ENCODE measurements around the gene NUDT13.
"Not testable (repeated sequence)": the region's sequence is repeated elsewhere in the genome, so short reads cannot be mapped to it uniquely, and the experiment has no call there.

Gene NUDT13

DNA sequence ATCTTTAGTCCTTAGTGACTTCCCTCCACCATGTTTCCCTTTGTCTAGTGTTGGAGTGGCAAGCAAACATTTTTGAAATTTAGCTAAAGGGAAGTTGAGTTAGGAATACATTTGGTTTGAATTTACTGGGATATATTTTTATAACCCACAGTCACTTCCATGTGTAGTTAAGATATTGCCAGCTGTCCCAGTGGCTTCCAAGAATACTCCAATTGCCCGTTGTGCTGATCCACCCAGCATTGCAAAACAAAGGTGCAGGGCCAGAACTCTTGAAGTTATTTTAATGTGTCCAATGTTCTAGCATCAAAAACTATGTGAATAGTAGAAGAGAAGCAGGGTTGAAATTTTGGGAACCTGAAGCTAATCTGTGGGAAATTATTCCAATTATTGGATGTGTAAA is 11.1 kb upstream of the NUDT13 start:
- no peak for DNase-seq (ENCODE audit: low spot score)

DNA sequence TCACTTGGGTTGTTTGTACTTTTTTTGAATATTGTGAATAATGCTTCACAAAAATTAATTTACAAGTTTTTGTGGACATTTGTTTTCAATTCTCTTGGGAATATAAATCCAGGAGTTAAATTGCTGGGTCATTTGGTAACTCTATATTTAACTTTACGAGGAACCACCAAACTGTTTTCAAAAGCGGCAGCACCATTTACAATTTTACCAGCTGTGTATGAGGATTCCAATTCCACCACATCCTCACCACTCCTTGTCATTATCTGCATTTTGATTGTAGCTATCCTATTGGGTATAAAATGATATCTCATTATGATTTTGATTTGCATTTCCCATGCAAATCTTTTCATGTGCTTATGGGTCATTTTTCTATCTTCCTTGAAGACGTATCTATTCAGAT is 4.0 kb upstream of the NUDT13 start:
- no peak for DNase-seq (ENCODE audit: low spot score)

DNA sequence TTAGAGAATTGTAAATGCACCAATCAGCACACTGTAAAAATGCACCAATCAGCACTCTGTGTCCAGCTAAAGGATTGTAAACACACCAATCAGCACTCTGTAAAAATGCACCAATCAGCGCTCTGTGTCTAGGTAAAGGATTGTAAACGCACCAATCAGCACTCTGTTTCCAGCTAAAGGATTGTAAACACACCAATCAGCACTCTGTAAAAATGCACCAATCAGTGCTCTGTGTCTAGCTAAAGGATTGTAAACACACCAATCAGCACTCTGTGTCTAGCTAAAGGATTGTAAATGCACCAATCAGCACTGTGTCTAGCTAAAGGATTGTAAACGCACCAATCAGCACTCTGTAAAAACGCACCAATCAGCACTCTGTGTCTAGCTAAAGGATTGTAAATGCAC is 1.0 kb upstream of the NUDT13 start:
- not testable (repeated sequence) for DNase-seq (ENCODE audit: low spot score)

DNA sequence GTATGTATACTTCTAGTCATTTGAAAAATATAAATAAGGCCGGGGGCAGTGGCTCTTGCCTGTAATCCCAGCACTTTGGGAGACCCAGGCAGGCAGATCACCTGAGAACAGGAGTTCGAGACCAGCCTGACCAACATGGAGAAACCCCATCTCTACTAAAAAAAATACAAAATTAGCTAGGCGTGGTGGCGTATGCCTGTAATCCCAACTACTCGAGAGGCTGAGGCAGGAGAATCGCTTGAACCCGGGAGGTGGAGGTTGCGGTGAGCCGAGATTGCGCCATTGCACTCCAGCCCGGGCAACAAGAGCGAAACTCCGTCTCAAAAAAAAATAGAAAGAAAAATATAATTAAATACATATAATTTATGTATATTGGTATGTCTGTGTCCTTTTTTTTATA is 1.8 kb downstream of the NUDT13 start:
- DNase-seq (ENCODE audit: low spot score) = not testable (repeated sequence)

DNA sequence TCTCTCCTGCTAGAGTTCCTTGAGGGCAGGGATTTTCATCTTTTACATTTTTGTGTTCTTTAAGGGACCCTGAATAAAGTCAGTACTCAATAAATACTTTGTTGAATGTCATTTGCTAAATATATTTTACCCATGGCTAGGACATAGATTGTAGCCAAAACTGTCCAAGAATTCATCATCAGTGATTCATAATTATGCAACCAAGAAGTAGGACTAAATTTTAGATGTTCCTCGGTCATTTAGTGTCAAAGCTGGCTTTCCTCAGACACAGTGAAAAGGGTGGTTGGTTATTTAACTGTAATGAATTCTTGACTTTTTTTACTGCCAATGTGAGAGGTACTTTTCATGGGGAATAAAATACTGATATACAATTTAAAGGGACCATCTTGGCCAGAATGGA is 3.3 kb downstream of the NUDT13 start:
- DNase-seq (ENCODE audit: low spot score) = no peak

DNA sequence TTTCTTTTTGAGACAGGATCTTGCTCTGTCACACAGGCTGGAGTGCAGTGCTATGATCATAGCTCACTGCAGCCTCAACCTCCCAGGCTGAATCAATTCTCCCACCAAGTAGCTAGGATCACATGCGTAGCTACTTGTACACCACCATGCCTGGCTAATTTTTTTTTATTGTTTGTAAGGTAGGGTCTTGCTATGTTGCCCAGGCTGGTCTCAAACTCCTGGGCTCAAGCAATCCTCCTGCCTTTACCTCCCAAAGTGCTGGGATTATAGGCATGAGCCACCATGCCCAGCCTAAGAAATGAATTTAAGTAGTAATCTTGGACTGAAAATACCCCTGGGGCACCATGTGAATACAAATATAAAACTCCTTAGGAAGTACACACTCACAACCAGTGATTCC is 5.8 kb downstream of the NUDT13 start:
- no peak for DNase-seq (ENCODE audit: low spot score)

DNA sequence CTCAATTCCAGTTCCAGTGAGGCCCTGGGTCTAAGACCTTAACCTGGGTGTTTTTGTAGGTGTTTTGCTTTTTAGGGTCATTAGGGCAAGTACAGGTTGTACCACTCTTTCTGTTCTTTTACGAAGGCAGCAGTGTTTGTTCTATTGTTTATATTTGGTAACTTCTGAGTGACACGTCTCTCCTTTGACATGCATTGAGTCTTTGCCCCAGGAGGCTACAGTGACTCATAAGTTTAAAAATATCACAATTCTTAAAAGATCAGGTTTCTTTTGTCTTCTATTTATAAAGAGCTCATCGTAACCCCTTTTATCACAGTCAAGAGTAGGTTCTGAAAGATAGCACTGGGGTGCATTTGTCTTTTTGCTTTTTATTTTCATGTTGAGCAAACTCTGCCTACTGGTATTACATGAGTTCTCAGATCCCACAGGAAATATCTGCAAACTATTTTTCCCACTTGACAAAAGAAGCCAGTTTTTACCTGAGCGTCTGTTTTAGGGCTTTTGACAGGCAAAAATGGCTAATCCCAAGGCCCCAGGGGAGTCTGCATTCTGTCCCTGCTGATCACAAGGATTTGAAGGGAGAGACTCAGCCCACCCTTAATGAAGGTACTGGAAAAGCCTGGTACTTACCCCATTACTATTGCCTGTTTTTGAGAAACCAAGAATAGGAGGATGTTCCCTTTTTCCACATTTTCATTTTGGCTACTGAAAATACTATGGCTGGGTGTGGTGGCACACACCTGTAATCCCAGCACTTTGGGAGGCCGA is 7.9 kb downstream of the NUDT13 start:
- no peak for DNase-seq (ENCODE audit: low spot score)

DNA sequence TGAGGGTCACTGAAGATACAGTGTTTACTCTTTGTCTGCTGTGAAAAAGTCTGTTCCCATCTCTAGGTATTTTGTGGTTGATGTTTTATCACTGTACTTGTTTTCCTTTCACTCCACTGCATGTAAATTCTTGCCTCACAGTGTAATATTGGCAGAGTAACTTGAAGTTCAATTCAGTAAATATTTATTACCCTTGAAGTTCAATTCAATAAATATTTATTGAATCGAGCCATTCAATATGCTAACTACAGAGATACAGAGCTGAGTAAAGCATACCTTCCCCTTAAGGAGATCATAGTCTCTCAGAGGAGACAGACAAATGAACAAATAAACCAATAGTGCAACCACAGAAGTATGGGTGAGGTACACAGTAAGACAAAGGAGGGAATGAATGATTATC is 9.2 kb downstream of the NUDT13 start:
- DNase-seq (ENCODE audit: low spot score) = no peak

DNA sequence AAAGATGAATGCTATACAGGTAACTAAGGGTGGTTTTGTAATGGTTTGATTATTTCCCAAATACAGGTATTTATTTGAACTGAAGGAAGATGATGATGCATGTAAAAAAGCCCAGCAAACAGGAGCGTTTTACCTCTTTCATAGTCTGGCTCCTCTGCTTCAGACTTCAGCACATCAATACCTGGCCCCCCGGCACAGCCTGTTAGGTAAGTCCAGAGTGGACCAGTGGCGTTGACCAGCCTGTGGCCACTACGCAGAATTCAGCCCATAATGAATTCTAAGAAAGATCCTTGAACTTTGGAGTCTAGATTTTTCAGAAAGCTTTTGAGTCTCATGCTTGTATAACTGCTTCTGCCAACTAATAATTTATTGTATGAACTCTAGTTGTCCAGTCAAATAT is 9.7 kb downstream of the NUDT13 start:
- DNase-seq (ENCODE audit: low spot score) = no peak

DNA sequence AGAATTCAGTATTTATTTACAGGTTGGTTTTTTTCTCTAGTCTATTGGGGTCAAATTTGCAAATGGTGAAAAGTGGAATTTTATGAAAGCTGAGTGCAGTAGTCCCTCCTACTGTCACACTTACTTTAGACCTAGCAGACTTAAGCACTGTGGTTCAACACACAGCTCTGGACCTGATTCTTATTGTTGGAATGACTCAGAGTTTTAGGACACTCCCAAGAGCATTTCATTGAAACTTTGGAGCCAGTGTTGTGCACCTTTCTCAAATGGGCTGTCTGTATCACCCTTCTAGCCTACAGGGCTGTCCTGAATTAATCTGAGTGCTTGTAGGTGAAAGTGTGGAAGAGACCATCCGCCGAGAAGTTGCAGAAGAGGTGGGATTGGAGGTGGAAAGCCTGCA is 16.1 kb downstream of the NUDT13 start:
- DNase-seq (ENCODE audit: low spot score) = no peak

DNA sequence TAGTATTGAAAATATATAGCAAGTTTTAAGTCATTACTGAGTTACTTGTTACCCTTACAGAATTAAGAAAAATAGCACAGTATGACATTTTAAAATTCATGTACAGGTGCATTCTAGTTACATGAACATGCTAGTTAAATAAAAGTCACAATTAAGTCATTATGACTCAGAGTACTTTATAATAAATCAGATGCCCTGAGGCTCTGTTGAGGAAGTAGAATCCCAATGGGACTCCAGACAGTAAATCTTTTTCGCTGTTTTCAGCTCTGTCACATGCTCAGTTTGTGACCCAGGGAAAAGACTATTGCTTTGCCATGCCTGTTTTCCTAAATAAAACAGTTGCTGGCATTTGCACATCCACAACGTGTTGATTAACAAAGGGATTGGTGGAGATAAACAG is 21.0 kb downstream of the NUDT13 start:
- no peak for DNase-seq (ENCODE audit: low spot score)

DNA sequence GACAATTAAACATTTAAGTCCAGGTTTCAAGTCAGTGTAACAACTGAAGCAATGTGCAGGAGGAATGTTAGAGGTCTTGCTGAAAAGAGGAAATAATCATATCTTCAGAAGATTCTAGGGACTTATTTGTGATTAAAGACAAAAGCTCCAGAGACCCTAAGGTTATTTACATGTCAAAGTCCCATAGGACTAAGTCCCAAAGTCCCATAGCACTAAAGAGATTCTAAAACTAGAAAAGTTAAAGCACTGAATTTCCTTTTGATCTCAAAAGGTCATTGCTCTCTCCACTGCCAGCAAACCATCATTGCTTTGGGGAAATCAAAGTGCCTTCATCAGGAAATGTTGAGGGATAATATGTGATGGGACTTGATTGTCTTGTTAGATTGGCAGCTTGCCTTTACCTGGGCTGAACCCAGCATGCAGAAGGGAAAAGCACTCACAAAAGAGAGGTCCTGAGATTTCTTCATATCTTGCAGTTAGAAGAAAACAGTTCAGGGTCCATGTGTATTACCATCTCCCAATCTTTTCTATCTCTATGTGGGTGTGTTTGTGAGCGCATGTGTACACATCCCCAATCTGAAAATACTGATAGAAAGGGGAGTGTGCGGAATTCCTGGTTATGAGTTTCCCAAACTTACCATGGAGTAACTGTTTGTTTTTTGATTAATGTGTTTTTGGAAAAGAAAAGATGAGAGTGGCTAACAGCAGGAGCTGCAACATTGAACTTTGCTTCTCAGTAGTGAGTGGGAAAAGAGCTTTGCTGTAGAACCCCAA is 21.8 kb downstream of the NUDT13 start:
- DNase-seq (ENCODE audit: low spot score) = no peak

DNA sequence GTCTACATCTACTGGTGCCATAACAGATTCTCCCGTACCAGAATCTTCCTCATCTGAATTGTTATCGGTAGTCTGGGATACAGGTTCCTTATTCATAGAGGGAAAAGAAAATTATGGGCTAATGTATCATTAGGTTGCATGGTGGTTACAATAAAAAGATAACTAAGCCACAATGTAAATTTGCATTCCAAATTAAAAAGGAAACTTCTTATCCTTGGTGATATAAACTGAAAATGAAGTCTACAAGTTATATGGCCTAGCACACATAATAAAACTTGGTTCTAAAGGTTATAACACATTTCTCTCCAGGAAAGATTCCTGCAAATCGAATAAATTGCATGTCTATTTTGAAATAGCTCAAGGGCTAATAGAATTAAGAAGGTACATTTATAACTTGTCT is 24.5 kb downstream of the NUDT13 start:
- no peak for DNase-seq (ENCODE audit: low spot score)

DNA sequence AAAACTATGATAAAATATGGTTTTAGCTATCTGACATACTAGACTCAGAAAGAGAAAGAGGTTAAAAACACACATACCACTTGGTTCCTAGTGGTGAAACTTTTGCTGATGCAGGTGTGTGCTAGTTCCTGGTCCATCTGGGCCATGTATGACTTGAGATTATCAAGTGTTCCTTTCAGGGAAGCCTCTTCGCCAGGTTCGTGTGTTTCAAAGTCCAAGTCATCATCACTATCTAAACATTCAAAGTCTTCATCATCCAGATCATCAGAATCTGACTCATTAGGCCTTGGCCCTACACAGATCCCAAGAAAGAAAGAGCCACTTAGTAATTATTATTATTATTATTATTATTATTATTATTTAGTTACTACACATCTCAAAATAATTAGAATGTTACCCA is 26.4 kb downstream of the NUDT13 start:
- no peak for DNase-seq (ENCODE audit: low spot score)

DNA sequence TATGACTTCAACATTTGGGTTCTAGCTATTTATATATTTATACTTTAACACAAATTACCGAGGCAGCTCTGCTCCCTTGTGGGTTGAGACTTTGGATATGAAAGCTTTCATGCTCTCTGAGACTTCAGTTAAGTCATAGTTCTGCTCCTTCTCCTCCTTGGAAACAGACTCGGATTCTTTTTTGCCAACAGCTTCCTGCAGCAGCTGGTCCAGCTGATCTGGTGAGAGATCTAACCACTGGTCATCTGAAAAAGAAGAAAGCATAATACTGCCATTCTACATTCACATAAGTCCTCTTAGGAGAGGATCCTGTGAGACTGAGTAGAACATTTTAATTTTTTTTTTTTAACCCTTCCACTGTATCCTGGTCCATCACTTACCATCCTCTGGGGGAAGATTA is 29.0 kb downstream of the NUDT13 start:
- DNase-seq (ENCODE audit: low spot score) = no peak

DNA sequence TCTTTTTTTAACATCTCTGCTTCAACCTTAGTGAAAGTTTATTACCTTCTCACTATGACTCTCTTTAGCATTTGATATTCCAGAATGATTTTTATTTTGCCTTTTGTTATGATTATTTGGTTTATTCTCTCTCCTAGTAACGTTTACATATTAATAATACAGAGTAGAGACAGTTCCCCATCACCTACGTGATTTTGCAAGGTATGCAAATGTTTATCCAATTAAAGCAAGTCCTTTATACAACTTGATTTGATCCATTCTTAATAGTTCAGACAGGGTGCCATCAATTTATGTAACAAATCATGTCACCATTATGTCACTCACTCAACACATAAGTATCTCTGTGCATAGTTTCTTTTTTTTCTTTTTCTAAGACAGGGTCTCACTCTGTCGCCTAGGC is 31.3 kb downstream of the NUDT13 start:
- DNase-seq (ENCODE audit: low spot score) = no peak

DNA sequence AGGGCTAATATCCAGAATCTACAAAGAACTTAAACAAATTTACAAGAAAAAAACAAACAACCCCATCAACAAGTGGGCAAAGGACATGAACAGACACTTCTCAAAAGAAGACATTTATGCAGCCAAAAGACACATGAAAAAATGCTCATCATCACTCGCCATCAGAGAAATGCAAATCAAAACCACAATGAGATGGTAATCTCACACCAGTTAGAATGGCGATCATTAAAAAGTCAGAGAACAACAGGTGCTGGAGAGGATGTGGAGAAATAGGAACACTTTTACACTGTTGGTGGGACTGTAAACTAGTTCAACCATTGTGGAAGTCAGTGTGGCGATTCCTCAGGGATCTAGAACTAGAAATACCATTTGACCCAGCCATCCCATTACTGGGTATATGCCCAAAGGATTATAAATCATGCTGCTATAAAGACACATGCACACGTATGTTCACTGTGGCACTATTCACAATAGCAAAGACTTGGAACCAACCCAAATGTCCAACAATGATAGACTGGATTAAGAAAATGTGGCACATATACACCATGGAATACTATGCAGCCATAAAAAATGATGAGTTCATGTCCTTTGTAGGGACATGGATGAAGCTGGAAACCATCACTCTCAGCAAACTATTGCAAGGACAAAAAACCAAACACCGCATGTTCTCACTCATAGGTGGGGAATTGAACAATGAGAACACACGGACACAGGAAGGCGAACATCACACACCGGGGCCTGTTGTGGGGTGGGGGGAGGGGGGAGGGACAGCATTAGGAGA is 40.6 kb downstream of the NUDT13 start:
- not testable (repeated sequence) for DNase-seq (ENCODE audit: low spot score)

DNA sequence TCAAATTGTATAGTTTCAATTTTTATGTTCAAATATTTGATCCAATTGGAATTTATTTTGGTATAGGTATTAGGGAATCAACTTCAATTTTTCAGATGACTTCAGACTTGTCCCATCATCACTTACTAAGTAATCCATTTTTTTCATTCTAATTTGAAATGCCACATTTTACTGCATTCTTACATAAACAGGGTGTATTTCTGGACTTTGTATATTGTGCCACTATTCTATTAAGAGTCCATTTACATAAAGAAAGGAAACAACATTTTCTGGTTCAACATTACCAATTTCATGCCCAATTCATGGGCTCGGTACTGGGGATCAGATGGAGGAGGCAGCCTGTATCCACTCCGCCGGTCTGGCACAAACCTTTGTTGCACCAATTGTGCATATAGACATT is 41.8 kb downstream of the NUDT13 start:
- DNase-seq (ENCODE audit: low spot score) = no peak

DNA sequence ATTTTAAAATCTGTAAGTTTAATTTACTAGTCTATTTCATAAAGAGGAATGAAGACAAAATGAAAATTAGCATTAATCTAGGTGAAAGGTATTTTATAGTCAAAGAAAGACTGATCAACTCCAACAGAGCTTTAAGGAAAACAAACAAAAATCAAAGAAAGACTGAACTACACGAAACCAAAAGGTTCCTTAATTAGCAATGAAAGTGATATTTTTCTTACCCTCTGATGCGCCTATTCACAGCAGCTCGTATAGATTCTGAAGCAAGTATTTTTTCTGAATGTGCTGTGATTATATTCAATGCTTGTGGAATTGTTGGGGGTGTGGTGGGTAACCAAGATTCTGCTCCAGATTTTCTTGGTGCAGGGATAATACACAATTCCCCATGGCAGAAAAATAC is 45.8 kb downstream of the NUDT13 start:
- DNase-seq (ENCODE audit: low spot score) = no peak

DNA sequence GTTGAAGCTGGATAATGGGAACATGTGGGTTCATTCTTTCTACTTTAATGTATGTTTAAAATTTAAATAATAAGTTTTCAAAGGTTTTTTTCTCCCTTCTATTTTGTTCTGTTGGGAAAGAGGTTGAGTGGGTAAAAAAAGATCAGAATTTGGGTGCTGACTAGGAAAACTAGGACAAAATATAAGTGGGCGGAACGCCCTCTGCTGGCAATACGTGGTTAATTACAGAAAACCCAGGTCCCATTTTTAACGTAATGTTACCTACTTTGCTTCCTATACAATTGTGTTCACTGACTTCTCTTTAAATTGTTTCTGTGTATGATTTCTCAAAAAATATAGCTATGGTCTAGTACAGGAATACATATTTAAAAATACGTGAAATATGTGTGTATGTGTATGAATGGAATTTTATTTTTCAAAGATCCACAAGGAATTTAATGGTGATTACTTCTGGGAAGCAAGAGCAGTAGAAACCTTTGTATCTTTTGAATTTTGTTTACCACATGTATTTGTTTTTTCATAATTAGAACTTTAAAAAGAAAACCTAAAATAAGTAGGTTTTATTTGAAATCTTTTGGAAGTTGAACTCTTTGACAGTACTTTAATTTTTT is 48.9 kb downstream of the NUDT13 start:
- peak; percentile 56 for DNase-seq (ENCODE audit: low spot score)

DNA sequence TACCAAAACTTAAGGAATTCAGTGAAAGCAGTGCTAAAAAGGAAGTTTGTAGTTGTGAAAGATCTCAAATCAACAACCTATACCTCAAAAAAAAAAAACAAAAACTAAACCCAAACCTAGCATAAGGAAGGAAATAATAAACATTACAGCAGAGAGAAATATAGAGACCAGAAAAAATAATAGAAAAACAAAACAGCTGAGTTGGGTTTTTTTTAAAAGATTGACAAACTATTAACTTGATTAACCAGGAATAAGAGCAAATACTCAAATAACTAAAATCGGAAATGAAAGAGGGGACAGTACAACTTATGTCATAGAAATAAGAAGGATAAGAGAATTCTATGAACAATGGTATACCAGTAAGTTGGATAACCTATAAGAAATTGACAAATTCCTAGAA is 50.8 kb downstream of the NUDT13 start:
- no peak for DNase-seq (ENCODE audit: low spot score)

DNA sequence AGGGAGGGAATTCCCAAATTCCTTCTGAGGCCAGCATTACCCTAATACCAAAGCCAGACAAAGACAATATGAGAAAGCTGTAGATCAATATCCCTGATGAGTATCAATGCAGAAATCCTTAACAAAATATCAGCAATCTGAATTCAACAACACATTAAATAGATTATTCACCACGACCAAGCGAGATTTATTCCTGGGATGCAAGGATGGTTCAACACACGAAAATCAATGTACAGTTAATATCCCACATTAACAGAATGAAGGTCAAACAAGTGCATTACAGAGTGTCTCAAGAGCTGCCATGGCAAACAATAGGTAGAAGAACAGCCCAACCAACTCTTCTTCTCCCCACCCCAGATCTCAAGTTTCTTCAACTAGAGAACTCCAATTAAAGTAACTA is 51.4 kb downstream of the NUDT13 start:
- DNase-seq (ENCODE audit: low spot score) = no peak

DNA sequence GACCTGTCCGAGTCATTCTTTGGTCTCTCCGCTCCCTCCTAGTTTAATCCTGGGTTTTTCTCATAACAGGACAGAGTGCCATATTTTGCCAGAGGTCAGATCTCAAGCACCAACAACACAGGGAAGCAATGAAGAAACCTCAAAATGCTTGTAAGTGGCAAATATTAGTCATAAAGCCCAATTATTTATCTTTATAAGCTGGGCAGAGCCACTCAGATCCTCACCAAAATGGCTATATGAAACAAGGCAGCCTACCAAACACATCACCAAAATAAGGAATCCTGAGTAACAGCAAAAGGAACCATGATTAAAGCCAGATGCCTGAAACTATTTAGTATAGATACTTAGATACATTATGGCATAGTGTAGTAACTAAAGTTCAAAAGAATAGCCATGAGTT is 52.8 kb downstream of the NUDT13 start:
- DNase-seq (ENCODE audit: low spot score) = no peak

Data from globus pallidus (tissue), 1 donor.